Effector memory CD4-positive, alpha-beta T cell (primary cell): ENCODE data around the gene RNF150.

Experiments used
- DNase-seq, 3 donors: peaks; one replicate each; pipeline ENCODE4 v3.0.0-alpha.2; 2020
- H3K27ac ChIP-seq: 2 replicates; pipeline ENCODE4 v1.7.0; 2013; ENCODE audit warnings: mild to moderate bottlenecking, low read length, moderate library complexity; ENCODE audit not compliant: insufficient read depth, poor library complexity, severe bottlenecking
- H3K27me3 ChIP-seq: replicated peaks from 2 replicates; pipeline ENCODE4 v1.7.0; 2013; ENCODE audit warnings: mild to moderate bottlenecking, low read length; ENCODE audit not compliant: insufficient read depth, control insufficient read depth, poor library complexity, severe bottlenecking
- H3K36me3 ChIP-seq: 2 replicates; pipeline ENCODE4 v1.7.0; 2013; ENCODE audit warnings: mild to moderate bottlenecking, low read length, moderate library complexity; ENCODE audit not compliant: control insufficient read depth, insufficient read depth
- H3K4me1 ChIP-seq: 2 replicates; pipeline ENCODE4 v1.7.0; 2013; ENCODE audit warnings: low read length, mild to moderate bottlenecking; ENCODE audit not compliant: control insufficient read depth, insufficient read depth, poor library complexity, severe bottlenecking
- H3K4me3 ChIP-seq: 2 replicates; pipeline ENCODE4 v1.7.0; 2013; ENCODE audit warnings: low read length, low read depth, mild to moderate bottlenecking; ENCODE audit not compliant: insufficient read depth, poor library complexity, severe bottlenecking
- H3K9me3 ChIP-seq: 2 replicates; pipeline ENCODE4 v1.7.0; 2013; ENCODE audit warnings: mild to moderate bottlenecking, low read length, moderate library complexity; ENCODE audit not compliant: control insufficient read depth

The RNF150 gene

GRCh38 chr4:140849526-140849925 is 283.7 kb downstream of the RNF150 start:
- no peak overlapping the region for H3K4me3 ChIP-seq
- H3K27ac ChIP-seq, result no peak overlapping the region
- DNase-seq, result no peak
- no peaks in the 10 kb centered on the region for H3K36me3 ChIP-seq
- peaks cover 4% of the 10 kb centered on the region for H3K27me3 ChIP-seq
- H3K4me1 ChIP-seq, result no peaks in the 10 kb centered on the region
- no peaks in the 10 kb centered on the region for H3K9me3 ChIP-seq

GRCh38 chr4:140846736-140847135 is 286.5 kb downstream of the RNF150 start:
- no peaks in the 10 kb centered on the region for H3K9me3 ChIP-seq
- H3K27ac ChIP-seq, result no peak overlapping the region
- H3K27me3 ChIP-seq, result no peaks in the 10 kb centered on the region
- no peaks in the 10 kb centered on the region for H3K4me1 ChIP-seq
- no peak for DNase-seq
- H3K4me3 ChIP-seq, result no peak overlapping the region
- no peaks in the 10 kb centered on the region for H3K36me3 ChIP-seq

GRCh38 chr4:140844061-140844460 is 289.2 kb downstream of the RNF150 start:
- DNase-seq, result no peak
- no peaks in the 10 kb centered on the region for H3K27me3 ChIP-seq

GRCh38 chr4:140841186-140841585 is 292.1 kb downstream of the RNF150 start:
- H3K36me3 ChIP-seq, result no peaks in the 10 kb centered on the region
- H3K27me3 ChIP-seq, result no peaks in the 10 kb centered on the region
- H3K4me3 ChIP-seq, result no peak overlapping the region
- H3K4me1 ChIP-seq, result no peaks in the 10 kb centered on the region
- H3K9me3 ChIP-seq, result no peaks in the 10 kb centered on the region
- no peak for DNase-seq
- no peak overlapping the region for H3K27ac ChIP-seq

More at GRCh38 chr4:140844061-140844460, 289.2 kb downstream of the RNF150 start:
- Histone ChIP-seq H3K36me3 (no peaks in the 10 kb centered on the region), H3K27ac (no peak overlapping the region), H3K4me1 (no peaks in the 10 kb centered on the region), H3K4me3 (no peak overlapping the region), H3K9me3 (no peaks in the 10 kb centered on the region)

GRCh38 chr4:140839888-140840790 is 293.1 kb downstream of the RNF150 start:
- no peaks in the 10 kb centered on the region for H3K36me3 ChIP-seq
- H3K4me3 ChIP-seq, result no peak overlapping the region
- H3K9me3 ChIP-seq, result no peaks in the 10 kb centered on the region
- DNase-seq, result no peak
- no peak overlapping the region for H3K27ac ChIP-seq
- H3K4me1 ChIP-seq, result no peaks in the 10 kb centered on the region
- no peaks in the 10 kb centered on the region for H3K27me3 ChIP-seq

GRCh38 chr4:140839406-140839805 is 293.9 kb downstream of the RNF150 start:
- H3K27me3 ChIP-seq, result no peaks in the 10 kb centered on the region
- no peaks in the 10 kb centered on the region for H3K36me3 ChIP-seq
- H3K27ac ChIP-seq, result no peak overlapping the region
- no peaks in the 10 kb centered on the region for H3K4me1 ChIP-seq
- H3K9me3 ChIP-seq, result no peaks in the 10 kb centered on the region
- H3K4me3 ChIP-seq, result no peak overlapping the region
- no peak for DNase-seq

GRCh38 chr4:140837736-140838135 is 295.5 kb downstream of the RNF150 start:
- H3K27ac ChIP-seq, result no peak overlapping the region
- no peak for DNase-seq
- H3K9me3 ChIP-seq, result no peaks in the 10 kb centered on the region
- no peaks in the 10 kb centered on the region for H3K27me3 ChIP-seq
- no peaks in the 10 kb centered on the region for H3K36me3 ChIP-seq
- no peaks in the 10 kb centered on the region for H3K4me1 ChIP-seq
- H3K4me3 ChIP-seq, result no peak overlapping the region

GRCh38 chr4:140834839-140835495 is 298.3 kb downstream of the RNF150 start:
- Histone ChIP-seq H3K4me1 (no peaks in the 10 kb centered on the region), H3K9me3 (no peaks in the 10 kb centered on the region), H3K27ac (no peak overlapping the region), H3K36me3 (no peaks in the 10 kb centered on the region), H3K27me3 (no peaks in the 10 kb centered on the region), H3K4me3 (no peak overlapping the region)
- no peak for DNase-seq

- Histone ChIP-seq H3K27me3 (no peaks in the 10 kb centered on the region), H3K4me1 (no peaks in the 10 kb centered on the region), H3K36me3 (no peaks in the 10 kb centered on the region), H3K4me3 (no peak overlapping the region), H3K9me3 (no peaks in the 10 kb centered on the region), H3K27ac (no peak overlapping the region)
- DNase-seq, result no peak
Observed at GRCh38 chr4:140833280-140833679, 300.0 kb downstream of the RNF150 start.

- Histone ChIP-seq H3K4me3 (no peak overlapping the region), H3K36me3 (no peaks in the 10 kb centered on the region), H3K27ac (no peak overlapping the region), H3K9me3 (no peaks in the 10 kb centered on the region), H3K4me1 (no peaks in the 10 kb centered on the region), H3K27me3 (no peaks in the 10 kb centered on the region)
- DNase-seq, result no peak
Observed at GRCh38 chr4:140829825-140830224, 303.4 kb downstream of the RNF150 start.
